T follicular helper cell (primary cell): ENCODE results near the gene ZC3H14.
"Not testable (repeated sequence)": the region's sequence is repeated elsewhere in the genome, so short reads cannot be mapped to it uniquely, and the experiment has no call there.

Source experiments
- DNase-seq: peaks from one replicate; pipeline ENCODE4 v3.0.0-alpha.2; 2020; ENCODE audit warnings: low read depth
- total RNA-seq, 2 experiments: gene quantifications; one replicate each; lab custom pipeline; 2026; lab: John Stamatoyannopoulos, UW

Gene ZC3H14
- total RNA-seq = 74.0 to 81.5 reads per million in 2 experiments

GRCh38 chr14:88562831-88563686 lies at the start of gene ZC3H14:
ZC3H14 (plus strand) TSS chr14:88563037; CDS start chr14:88563134, 97 bp downstream.
- DNase-seq = peak; percentile 77

GRCh38 chr14:88515499-88516221 lies 47.2 kb upstream of the ZC3H14 start:
- no peak for DNase-seq

- no peak for DNase-seq
Observed at GRCh38 chr14:88516861-88517357, 45.9 kb upstream of the ZC3H14 start.

GRCh38 chr14:88518592-88519512 lies 44.0 kb upstream of the ZC3H14 start:
- DNase-seq = no peak

- DNase-seq = no peak
Observed at GRCh38 chr14:88519907-88520306, 42.9 kb upstream of the ZC3H14 start.

- DNase-seq = no peak
Observed at GRCh38 chr14:88521818-88522217, 41.0 kb upstream of the ZC3H14 start.

GRCh38 chr14:88522393-88522792 lies 40.4 kb upstream of the ZC3H14 start:
- no peak for DNase-seq

GRCh38 chr14:88529889-88530288 lies 32.9 kb upstream of the ZC3H14 start:
- DNase-seq = not testable (repeated sequence)

GRCh38 chr14:88533064-88533602 lies 29.7 kb upstream of the ZC3H14 start:
- no peak for DNase-seq

GRCh38 chr14:88535149-88535548 lies 27.7 kb upstream of the ZC3H14 start:
- DNase-seq = no peak

- DNase-seq = no peak
Observed at GRCh38 chr14:88535813-88536212, 27.0 kb upstream of the ZC3H14 start.

GRCh38 chr14:88541324-88541723 lies 21.5 kb upstream of the ZC3H14 start:
- no peak for DNase-seq

- no peak for DNase-seq
Observed at GRCh38 chr14:88542857-88543795, 19.7 kb upstream of the ZC3H14 start.

- DNase-seq = no peak
Observed at GRCh38 chr14:88545256-88545655, 17.6 kb upstream of the ZC3H14 start.

- DNase-seq = no peak
Observed at GRCh38 chr14:88546621-88547385, 16.0 kb upstream of the ZC3H14 start.

- no peak for DNase-seq
Observed at GRCh38 chr14:88547386-88547780, 15.5 kb upstream of the ZC3H14 start.

GRCh38 chr14:88550078-88550477 lies 12.8 kb upstream of the ZC3H14 start:
- DNase-seq = no peak

- no peak for DNase-seq
Observed at GRCh38 chr14:88551094-88551870, 11.6 kb upstream of the ZC3H14 start.

GRCh38 chr14:88551980-88552431 lies 10.8 kb upstream of the ZC3H14 start:
- DNase-seq = no peak
